DND-41 (cell line): ENCODE measurements around the gene TMOD4.

Experiments
- ATAC-seq: fragments of 200-7000 bp; cut with Tn5 transposase; 3 replicates; pipeline ENCODE4 v1.9.1; 2021; ENCODE audit warnings: low read depth; ENCODE audit not compliant: insufficient read depth
- DNase-seq: peaks from one replicate; pipeline ENCODE4 v3.0.0-alpha.2; 2020
- H2AFZ ChIP-seq: 2 replicates; pipeline ENCODE4 v1.6.0; 2012; ENCODE audit warnings: low read depth, low read length
- H3K27ac ChIP-seq: 2 replicates; pipeline ENCODE4 v1.5.1; 2012; ENCODE audit warnings: low read length, inconsistent platforms
- H3K27me3 ChIP-seq: fragments of 200-600 bp; sonication (generic); 2 replicates; pipeline ENCODE4 v1.6.0; 2012; ENCODE audit warnings: low read length, mild to moderate bottlenecking, inconsistent platforms; ENCODE audit not compliant: insufficient read depth, poor library complexity
- H3K36me3 ChIP-seq: 2 replicates; pipeline ENCODE4 v1.5.1; 2012; ENCODE audit warnings: low read length, inconsistent platforms; ENCODE audit not compliant: insufficient read depth
- H3K4me1 ChIP-seq: 2 replicates; pipeline ENCODE4 v1.5.1; 2012; ENCODE audit warnings: mild to moderate bottlenecking, low read length; ENCODE audit not compliant: insufficient read depth
- H3K4me2 ChIP-seq: 2 replicates; pipeline ENCODE4 v1.6.0; 2012; ENCODE audit warnings: mild to moderate bottlenecking, moderate library complexity, low read length, inconsistent platforms; ENCODE audit not compliant: insufficient read depth
- H3K4me3 ChIP-seq, 2 experiments: fragments of 200-600 bp in 1 of 2; shearing (Covaris generic) in 1 of 2; 2 replicates each; pipeline ENCODE4 v1.5.1; 2012 to 2016; ENCODE audit warnings: inconsistent platforms in 2 of 2, low read length in 2 of 2, mild to moderate bottlenecking in 2 of 2, low read depth in 1 of 2, moderate library complexity in 1 of 2
- H3K79me2 ChIP-seq: 2 replicates; pipeline ENCODE4 v1.6.0; 2012; ENCODE audit warnings: low read length, inconsistent platforms; ENCODE audit not compliant: insufficient read depth
- H3K9ac ChIP-seq: 2 replicates; pipeline ENCODE4 v1.6.0; 2012; ENCODE audit warnings: low read depth, mild to moderate bottlenecking, inconsistent platforms, low read length, moderate library complexity
- H3K9me3 ChIP-seq: 2 replicates; pipeline ENCODE4 v1.5.1; 2012; ENCODE audit warnings: low read length, moderate library complexity, mild to moderate bottlenecking, inconsistent platforms; ENCODE audit not compliant: insufficient read depth, severe bottlenecking
- H4K20me1 ChIP-seq: 2 replicates; pipeline ENCODE4 v1.6.0; 2012; ENCODE audit warnings: low read length; ENCODE audit not compliant: insufficient read depth
- CTCF ChIP-seq: IDR thresholded peaks from 2 replicates; pipeline ENCODE4 v1.5.1; 2012; ENCODE audit warnings: borderline replicate concordance, low read length, moderate library complexity, mild to moderate bottlenecking; ENCODE audit not compliant: poor library complexity, severe bottlenecking; ENCODE audit errors: extremely low read depth
- EZH2 ChIP-seq: IDR thresholded peaks from 3 replicates; pipeline ENCODE4 v1.6.1; 2012; ENCODE audit warnings: borderline replicate concordance, low read depth, mild to moderate bottlenecking, moderate library complexity, low read length, inconsistent platforms; ENCODE audit not compliant: severe bottlenecking

TMOD4 gene

GRCh38 chr1:151166505-151166956 lies 9.2 kb downstream of the TMOD4 start:
- peaks cover 38% of the 10 kb centered on the region for H3K79me2 ChIP-seq
- H3K27me3 ChIP-seq: no peaks in the 10 kb centered on the region
- H4K20me1 ChIP-seq: no peaks in the 10 kb centered on the region
- no peak for ATAC-seq
- TF ChIP-seq CTCF (no peak), EZH2 (no peak)
- H3K4me2 ChIP-seq: peak overlapping the region; percentile 96
- H3K4me1 ChIP-seq: peaks cover 31% of the 10 kb centered on the region
- peak overlapping the region; percentile 89 to 91 for H3K4me3 ChIP-seq
- peak overlapping the region; percentile 71 for H3K9ac ChIP-seq
- peak overlapping the region; percentile 75 for H3K27ac ChIP-seq
- H3K9me3 ChIP-seq: no peaks in the 10 kb centered on the region
- peak overlapping the region; percentile 91 for H2AFZ ChIP-seq
- peak; percentile 24 for DNase-seq
- peaks cover 39% of the 10 kb centered on the region for H3K36me3 ChIP-seq

- peaks cover 38% of the 10 kb centered on the region for H3K79me2 ChIP-seq
- H3K4me2 ChIP-seq: peak within 1 kb of the TSS; percentile 96
- H3K9ac ChIP-seq: peak within 1 kb of the TSS; percentile 71
- DNase-seq: peak; percentile 98
- peak; percentile 95 for ATAC-seq
- H3K27me3 ChIP-seq: no peaks in the 10 kb centered on the region
- H3K36me3 ChIP-seq: peaks cover 43% of the 10 kb centered on the region
- peaks cover 31% of the 10 kb centered on the region for H3K4me1 ChIP-seq
- H3K9me3 ChIP-seq: no peaks in the 10 kb centered on the region
- peak within 1 kb of the TSS; percentile 91 for H2AFZ ChIP-seq
- peak within 1 kb of the TSS; percentile 89 to 91 for H3K4me3 ChIP-seq
- H4K20me1 ChIP-seq: no peaks in the 10 kb centered on the region
- no peak for TF ChIP-seq EZH2
- no peak for TF ChIP-seq CTCF
- H3K27ac ChIP-seq: peak within 1 kb of the TSS; percentile 90
Measured at GRCh38 chr1:151165738-151166504, 9.9 kb downstream of the TMOD4 start, which contains the start of the genes LYSMD1 and SCNM1. LYSMD1 (minus strand) TSS chr1:151165902; CDS start chr1:151165258, 644 bp downstream. SCNM1 (plus strand) TSS chr1:151166144; CDS start chr1:151166153, 9 bp downstream.

DNA sequence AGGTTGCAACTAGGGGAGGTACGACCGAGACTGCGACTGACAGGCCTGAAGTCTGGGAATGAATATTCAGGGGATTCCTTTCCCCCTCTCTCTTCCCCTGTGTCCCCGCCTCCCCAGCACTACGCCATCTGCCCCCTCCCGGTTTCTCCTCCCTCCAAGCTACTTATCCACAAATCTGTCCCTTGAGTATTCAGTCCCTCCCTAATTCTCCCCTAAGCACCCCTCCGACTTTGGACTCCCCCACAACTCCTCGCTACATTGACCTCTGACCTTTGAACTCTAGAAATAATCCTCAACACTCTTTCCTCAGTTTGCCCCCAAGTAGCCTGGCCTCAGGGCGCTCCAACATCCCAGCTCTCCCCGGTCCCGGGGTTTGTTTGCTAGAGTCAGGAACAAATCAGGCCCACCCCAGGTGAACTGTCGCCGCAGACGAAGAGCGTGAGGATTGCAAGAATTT lies 10.5 kb downstream of the TMOD4 start:
- H3K79me2 ChIP-seq: peaks cover 38% of the 10 kb centered on the region
- DNase-seq: peak; percentile 48
- TF ChIP-seq CTCF (no peak), EZH2 (no peak)
- no peaks in the 10 kb centered on the region for H3K27me3 ChIP-seq
- H3K9ac ChIP-seq: peak overlapping the region; percentile 71
- no peaks in the 10 kb centered on the region for H3K9me3 ChIP-seq
- peaks cover 31% of the 10 kb centered on the region for H3K4me1 ChIP-seq
- H4K20me1 ChIP-seq: no peaks in the 10 kb centered on the region
- peaks cover 43% of the 10 kb centered on the region for H3K36me3 ChIP-seq
- H2AFZ ChIP-seq: peak overlapping the region; percentile 91
- H3K4me2 ChIP-seq: peak overlapping the region; percentile 96
- H3K27ac ChIP-seq: peak overlapping the region; percentile 90
- peak; percentile 38 for ATAC-seq
- H3K4me3 ChIP-seq: peak overlapping the region; percentile 89 to 91
